HUDEP-2 (cell line): ENCODE measurements around the gene CSTPP1.
A peak's percentile ranks its signal among the peaks of the same experiment; 100 is the strongest.

ENCODE experiments used
- DNase-seq, 76 experiments: peaks; one replicate each; lab custom pipeline; 2025; ENCODE audit not compliant: unreplicated experiment in 76 of 76; lab: John Stamatoyannopoulos, UW

CSTPP1 gene

GRCh38 chr11:47121731-47122130 is 185.2 kb downstream of the CSTPP1 start:
- no peak for DNase-seq

- no peak for DNase-seq
Observed at GRCh38 chr11:47123094-47123493, 186.5 kb downstream of the CSTPP1 start.

GRCh38 chr11:47124675-47125074 is 188.1 kb downstream of the CSTPP1 start:
- DNase-seq = no peak

GRCh38 chr11:47125083-47125482 is 188.5 kb downstream of the CSTPP1 start:
- no peak for DNase-seq

GRCh38 chr11:47127213-47127612 is 190.7 kb downstream of the CSTPP1 start:
- no peak for DNase-seq

GRCh38 chr11:47130543-47130942 is 194.0 kb downstream of the CSTPP1 start:
- DNase-seq = no peak

GRCh38 chr11:47131136-47131535 is 194.6 kb downstream of the CSTPP1 start:
- no peak for DNase-seq

GRCh38 chr11:47132490-47132889 is 195.9 kb downstream of the CSTPP1 start:
- no peak for DNase-seq

- peak in 1 of 76 experiments; percentile 12 for DNase-seq
Observed at GRCh38 chr11:47132981-47133380, 196.4 kb downstream of the CSTPP1 start.

GRCh38 chr11:47136327-47136726 is 199.8 kb downstream of the CSTPP1 start:
- DNase-seq = no peak

GRCh38 chr11:47136921-47137320 is 200.4 kb downstream of the CSTPP1 start:
- no peak for DNase-seq

GRCh38 chr11:47137476-47137875 is 200.9 kb downstream of the CSTPP1 start:
- DNase-seq = no peak

- no peak for DNase-seq
Observed at GRCh38 chr11:47139878-47140277, 203.3 kb downstream of the CSTPP1 start.

- DNase-seq = no peak
Observed at GRCh38 chr11:47143322-47143721, 206.8 kb downstream of the CSTPP1 start.

- no peak for DNase-seq
Observed at GRCh38 chr11:47144541-47144940, 208.0 kb downstream of the CSTPP1 start.

- no peak for DNase-seq
Observed at GRCh38 chr11:47147250-47147649, 210.7 kb downstream of the CSTPP1 start.

GRCh38 chr11:47147681-47148080 is 211.1 kb downstream of the CSTPP1 start:
- DNase-seq = no peak

- DNase-seq = no peak
Observed at GRCh38 chr11:47148270-47148669, 211.7 kb downstream of the CSTPP1 start.

- no peak for DNase-seq
Observed at GRCh38 chr11:47148903-47149531, 212.5 kb downstream of the CSTPP1 start.

GRCh38 chr11:47149782-47150181 is 213.2 kb downstream of the CSTPP1 start:
- no peak for DNase-seq

GRCh38 chr11:47152126-47152952 is 215.8 kb downstream of the CSTPP1 start:
- DNase-seq = no peak
